Amniotic stem cell (primary cell): ENCODE results near the gene ADGRD1.
"Not testable (repeated sequence)": the region's sequence is repeated elsewhere in the genome, so short reads cannot be mapped to it uniquely, and the experiment has no call there.

Source experiments
- DNase-seq: peaks from one replicate; lab custom pipeline; 2025; lab: John Stamatoyannopoulos, UW

ADGRD1 gene

GRCh38 chr12:131119936-131120335, 166.2 kb downstream of the ADGRD1 start:
- DNase-seq = no peak

GRCh38 chr12:131120831-131121271, 167.1 kb downstream of the ADGRD1 start:
- no peak for DNase-seq

- DNase-seq = no peak
Observed at GRCh38 chr12:131121705-131122405, 168.1 kb downstream of the ADGRD1 start.

- no peak for DNase-seq
Observed at GRCh38 chr12:131122631-131123030, 168.9 kb downstream of the ADGRD1 start.

GRCh38 chr12:131123817-131124216, 170.1 kb downstream of the ADGRD1 start:
- no peak for DNase-seq

DNA sequence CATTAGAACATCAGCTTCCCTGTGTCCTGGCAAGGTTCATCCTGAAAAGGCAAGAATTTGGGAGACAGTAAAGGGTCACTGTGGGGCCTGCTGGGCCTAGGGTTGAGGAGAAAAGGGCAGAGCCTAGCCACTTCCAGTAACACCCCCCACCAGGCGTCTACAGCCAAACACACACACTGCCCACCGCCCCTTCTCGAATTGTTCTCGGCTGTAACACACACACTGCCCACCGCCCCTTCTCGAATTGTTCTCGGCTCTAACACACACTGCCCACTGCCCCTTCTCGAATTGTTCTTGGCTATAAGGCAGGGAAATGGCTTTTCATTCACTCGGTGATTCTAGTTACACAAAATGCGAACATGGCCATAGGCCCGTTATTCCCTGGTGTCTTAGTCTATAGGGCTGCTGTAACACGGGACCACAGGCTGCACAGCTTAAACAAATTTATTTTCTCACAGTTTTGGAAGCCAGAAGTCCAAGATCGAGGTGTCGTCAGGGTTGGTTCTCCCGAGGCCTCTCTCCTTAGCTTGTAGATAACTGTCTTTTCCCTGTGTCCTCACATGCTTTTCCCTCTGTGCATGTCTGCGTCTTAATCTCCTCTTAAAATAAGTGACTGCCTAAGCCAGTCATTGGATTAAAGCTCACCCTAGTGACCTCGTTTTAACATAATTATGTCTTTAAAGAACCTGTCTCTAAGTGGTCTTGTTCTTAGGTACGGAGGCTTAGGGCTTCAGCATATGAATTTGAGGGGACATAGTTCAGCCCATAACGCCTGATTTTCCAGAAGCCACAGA, 171.0 kb downstream of the ADGRD1 start:
- no peak for DNase-seq

- no peak for DNase-seq
Observed at GRCh38 chr12:131126662-131127173, 173.0 kb downstream of the ADGRD1 start.

GRCh38 chr12:131128556-131128955, 174.8 kb downstream of the ADGRD1 start:
- no peak for DNase-seq

GRCh38 chr12:131128966-131129619, 175.4 kb downstream of the ADGRD1 start:
- not testable (repeated sequence) for DNase-seq

- DNase-seq = no peak
Observed at GRCh38 chr12:131129839-131130238, 176.1 kb downstream of the ADGRD1 start.

- DNase-seq = no peak
Observed at GRCh38 chr12:131130311-131130911, 176.7 kb downstream of the ADGRD1 start.

GRCh38 chr12:131131077-131131807, 177.5 kb downstream of the ADGRD1 start:
- no peak for DNase-seq

DNA sequence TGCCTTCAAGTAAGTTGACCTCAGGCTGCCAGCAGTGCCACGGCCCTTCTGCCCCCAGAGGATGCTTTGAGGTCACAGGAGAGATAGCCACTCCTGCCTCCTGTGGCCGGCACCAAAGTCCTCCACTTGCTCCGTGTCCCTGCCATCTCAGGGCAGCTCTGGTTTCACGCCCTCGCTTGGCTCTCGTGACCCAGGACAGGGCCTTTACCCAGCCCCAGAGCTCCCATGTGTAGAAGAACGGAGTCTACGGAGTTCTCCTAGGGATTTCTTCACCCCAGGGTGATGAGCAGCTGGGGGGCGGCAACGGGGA, 178.1 kb downstream of the ADGRD1 start:
- no peak for DNase-seq

DNA sequence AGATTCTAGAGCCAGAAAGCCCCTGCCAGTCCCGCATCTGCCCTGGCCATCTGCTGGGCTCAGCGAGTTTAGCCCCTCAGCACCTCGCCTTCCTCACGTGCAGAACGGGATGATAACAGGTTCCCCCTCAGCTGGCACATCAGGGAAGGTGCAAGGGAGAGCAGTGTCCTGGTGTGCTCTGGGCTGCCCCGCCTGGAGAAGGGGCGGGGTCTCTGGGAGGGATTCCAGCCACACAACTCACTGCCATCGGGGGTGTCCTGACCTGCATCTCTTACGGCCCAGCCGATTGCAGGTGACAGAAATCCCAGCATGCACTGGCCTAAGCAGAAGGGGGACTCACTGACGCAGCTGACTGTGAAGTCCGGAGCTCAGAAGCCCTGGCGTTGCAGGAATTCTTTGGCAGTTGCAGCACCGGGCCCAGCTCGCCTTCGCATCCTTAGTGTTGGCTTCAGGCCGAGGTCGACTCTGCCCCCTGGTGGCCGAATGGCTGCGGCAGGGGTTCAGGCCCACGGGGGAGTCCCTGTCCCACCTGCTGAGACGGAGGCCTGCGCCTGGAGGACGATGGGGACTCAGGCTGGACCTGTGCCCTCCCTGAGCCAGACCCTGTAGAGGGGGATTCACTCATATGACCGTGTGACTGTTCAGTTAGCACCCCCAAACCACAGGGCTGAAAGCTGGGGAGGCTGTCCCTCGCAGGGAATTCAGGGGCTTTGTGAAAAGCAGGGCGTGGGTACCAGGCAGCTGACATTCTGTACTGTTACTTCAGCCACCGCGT, 178.6 kb downstream of the ADGRD1 start:
- no peak for DNase-seq

GRCh38 chr12:131133015-131133905, 179.6 kb downstream of the ADGRD1 start:
- no peak for DNase-seq

GRCh38 chr12:131133994-131134393, 180.3 kb downstream of the ADGRD1 start:
- no peak for DNase-seq

- DNase-seq = no peak
Observed at GRCh38 chr12:131134523-131135310, 181.0 kb downstream of the ADGRD1 start.

GRCh38 chr12:131135311-131135785, 181.6 kb downstream of the ADGRD1 start:
- DNase-seq = no peak
